ENCODE measurements around the gene SOCS4. TPM values are rescaled to one million over a fixed set of nuclear protein-coding genes. Genes with fewer than 3 reads are reported as not detected.

Gene SOCS4
- total and polyA plus RNA-seq, 2 of the 13 experiments (the other 11 are each of a cell fraction or from before 2014, with no cell fraction given) = 4.0 to 10.0 TPM

DNA sequence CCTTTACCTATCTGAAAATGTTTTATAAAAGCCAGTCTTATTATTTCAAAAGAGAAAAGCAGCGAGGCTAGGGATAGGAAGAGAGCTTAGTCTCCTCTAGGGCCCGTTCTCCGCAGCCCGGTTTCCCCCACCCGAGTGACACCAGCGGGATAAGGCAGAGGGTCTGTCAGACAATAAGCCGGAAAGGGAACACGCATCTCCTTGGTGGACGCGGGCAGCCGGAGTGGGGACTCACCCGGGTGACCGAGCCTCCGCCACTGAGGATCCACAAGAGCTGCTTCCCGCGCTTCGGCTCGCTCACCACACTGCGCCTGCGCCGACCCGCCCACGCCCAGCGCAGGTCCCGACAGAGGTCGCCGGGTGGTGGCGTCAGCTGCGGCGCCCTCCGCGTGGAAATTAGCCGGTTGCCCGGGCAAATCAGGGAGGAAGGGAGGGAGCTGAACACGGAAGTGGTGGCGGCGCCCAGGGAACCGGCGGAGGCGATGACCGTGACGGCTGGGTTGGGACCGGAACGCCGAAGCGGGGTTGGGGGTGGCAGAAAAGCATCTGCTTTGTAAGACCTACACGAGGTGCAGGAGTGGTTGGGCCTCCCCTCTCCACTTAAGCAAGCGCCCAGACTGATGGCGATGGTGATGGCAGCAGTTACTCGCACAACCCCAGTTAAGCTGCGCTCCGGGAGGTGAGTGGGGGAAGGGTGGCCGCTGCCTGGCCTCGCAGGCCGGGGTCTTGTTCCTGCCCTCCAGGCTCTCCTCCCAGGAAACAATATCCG, at the start of gene SOCS4, which contains the start of gene WDHD1 (continued):
- TF ChIP-seq TAF15 (IDR thresholded peaks at IDR 0.05; ENCODE audit: low read depth, low read length, poor library complexity, severe bottlenecking) (peak; percentile 42), ASH2L (IDR thresholded peaks at IDR 0.05; ENCODE audit: insufficient read length, low read depth, low read length) (peak; percentile 98), GMEB1 (CRISPR knock-in tag; IDR thresholded peaks at IDR 0.05; ENCODE audit: borderline replicate concordance) (peak; percentile 92), CHD4 (IDR thresholded peaks at IDR 0.05; ENCODE audit: borderline replicate concordance, low read length) (no peak), SIX4 (CRISPR knock-in tag; IDR thresholded peaks at IDR 0.05) (peak; percentile 56), JDP2 (CRISPR knock-in tag; IDR thresholded peaks at IDR 0.05; ENCODE audit: borderline replicate concordance) (no peak), TFDP1 (CRISPR knock-in tag; IDR thresholded peaks at IDR 0.05; ENCODE audit: borderline replicate concordance) (peak; percentile 99), GATAD1 (CRISPR knock-in tag; IDR thresholded peaks at IDR 0.05) (peak; percentile 97), ARNT2 (CRISPR knock-in tag; IDR thresholded peaks at IDR 0.05; ENCODE audit: low read depth) (peak; percentile 77), NCOA5 (CRISPR knock-in tag; IDR thresholded peaks at IDR 0.05) (no peak), FOXA1 (IDR thresholded peaks at IDR 0.05) (no peak), FOXA1 (CRISPR knock-in tag; IDR thresholded peaks at IDR 0.05) (peak; percentile 46; the same call in 1 of the 2 replicates), SATB2 (CRISPR knock-in tag; IDR thresholded peaks at IDR 0.05) (no peak), POGK (CRISPR knock-in tag; conservative IDR thresholded peaks at IDR 0.05) (peak; percentile 94), ZNF10 (CRISPR knock-in tag; IDR thresholded peaks at IDR 0.05; ENCODE audit: borderline replicate concordance, low read depth) (no peak), THAP11 (CRISPR knock-in tag; IDR thresholded peaks at IDR 0.05) (peak; percentile 88), FOSL2 (CRISPR knock-in tag; IDR thresholded peaks at IDR 0.05) (peak; percentile 35; the same call in 1 of the 2 replicates), MBD4 (IDR thresholded peaks at IDR 0.05; ENCODE audit: borderline replicate concordance, low read length) (no peak), ARNTL (CRISPR knock-in tag; IDR thresholded peaks at IDR 0.05) (peak; percentile 69; the same call in 1 of the 2 replicates), ZNF205 (CRISPR knock-in tag; IDR thresholded peaks at IDR 0.05) (no peak), ZBTB39 (CRISPR knock-in tag; IDR thresholded peaks at IDR 0.05) (no peak)
- TF ChIP-seq, protein P1, sequence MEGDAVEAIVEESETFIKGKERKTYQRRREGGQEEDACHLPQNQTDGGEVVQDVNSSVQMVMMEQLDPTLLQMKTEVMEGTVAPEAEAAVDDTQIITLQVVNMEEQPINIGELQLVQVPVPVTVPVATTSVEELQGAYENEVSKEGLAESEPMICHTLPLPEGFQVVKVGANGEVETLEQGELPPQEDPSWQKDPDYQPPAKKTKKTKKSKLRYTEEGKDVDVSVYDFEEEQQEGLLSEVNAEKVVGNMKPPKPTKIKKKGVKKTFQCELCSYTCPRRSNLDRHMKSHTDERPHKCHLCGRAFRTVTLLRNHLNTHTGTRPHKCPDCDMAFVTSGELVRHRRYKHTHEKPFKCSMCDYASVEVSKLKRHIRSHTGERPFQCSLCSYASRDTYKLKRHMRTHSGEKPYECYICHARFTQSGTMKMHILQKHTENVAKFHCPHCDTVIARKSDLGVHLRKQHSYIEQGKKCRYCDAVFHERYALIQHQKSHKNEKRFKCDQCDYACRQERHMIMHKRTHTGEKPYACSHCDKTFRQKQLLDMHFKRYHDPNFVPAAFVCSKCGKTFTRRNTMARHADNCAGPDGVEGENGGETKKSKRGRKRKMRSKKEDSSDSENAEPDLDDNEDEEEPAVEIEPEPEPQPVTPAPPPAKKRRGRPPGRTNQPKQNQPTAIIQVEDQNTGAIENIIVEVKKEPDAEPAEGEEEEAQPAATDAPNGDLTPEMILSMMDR (CRISPR knock-in tag; IDR thresholded peaks at IDR 0.05) = peak; percentile 65
